OCI-LY3 (cell line): ENCODE results near the gene ABHD16A.

ENCODE experiments used
- CTCF ChIP-seq: fragments of 200-600, 300-600 bp; sonication (generic); IDR thresholded peaks from 2 replicates; pipeline ENCODE4 v1.5.1; 2014; ENCODE audit warnings: antibody characterized with exemption, low read length, low read depth
- EZH2phosphoT487 ChIP-seq: fragments of 200-600 bp; shearing (Covaris generic); IDR thresholded peaks from 2 replicates; pipeline ENCODE4 v1.6.1; 2018; ENCODE audit warnings: antibody characterized with exemption, mixed run types, low read depth

- TF ChIP-seq CTCF, result no peak
- TF ChIP-seq EZH2phosphoT487, result no peak
Measured at GRCh38 chr6:31719001-31719400, 15.9 kb upstream of the ABHD16A start.
